ENCODE results near the gene GRM7. TPM values are rescaled to one million over a fixed set of nuclear protein-coding genes. Genes with fewer than 3 reads are reported as not detected.

Gene GRM7
- total and polyA plus RNA-seq, 2 of the 4 experiments (the other 2 are of a cell fraction) = not detected

DNA sequence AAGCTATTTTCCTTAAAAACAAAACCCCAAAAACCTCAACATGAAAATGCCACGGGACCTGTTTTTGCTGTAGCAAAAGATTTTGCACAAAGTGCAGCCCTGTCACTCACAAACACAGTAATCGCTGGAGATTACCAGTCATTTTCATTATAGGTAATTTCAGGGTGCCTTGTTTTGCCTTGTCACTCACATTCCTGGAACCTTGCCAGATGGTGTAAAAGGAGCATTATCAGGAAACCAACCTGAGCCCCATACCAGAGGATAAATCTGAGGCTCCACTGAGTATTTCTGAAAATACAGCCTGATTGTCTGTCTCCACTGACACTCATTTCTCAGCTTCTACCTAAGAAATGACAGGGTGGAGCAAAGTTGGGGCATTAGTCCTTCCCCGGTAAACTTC lies 849.4 kb downstream of the GRM7 start:
- no peak overlapping the region for H3K23ac ChIP-seq (ENCODE audit: low read depth, low read length)
- no peak overlapping the region for H4K91ac ChIP-seq (ENCODE audit: insufficient read depth, low read depth, low read length)
- H4K5ac ChIP-seq (ENCODE audit: low read depth, low read length) = no peak overlapping the region
- H2BK20ac ChIP-seq (ENCODE audit: low read depth, low read length) = no peak overlapping the region
- in situ Hi-C loops (cut with MboI; ENCODE audit: low sequenced_read_pairs) (no loop called here), intact Hi-C loops (cut with micrococcal nuclease) (no loop called here), dilution Hi-C loops (cut with HindIII; ENCODE audit: low sequenced_read_pairs, unreplicated experiment) (no loop called here)
- no peak overlapping the region for H3K4me3 ChIP-seq (ENCODE audit: insufficient read depth, low read depth, low read length)
- no peaks in the 10 kb centered on the region for H3K27me3 ChIP-seq (ENCODE audit: control insufficient read depth, insufficient read depth, low read length)
- no peak overlapping the region for H3K4ac ChIP-seq (ENCODE audit: low read depth, low read length)
- H2AK9ac ChIP-seq (replicated peaks; ENCODE audit: low read depth, low read length, poor library complexity) = no peak overlapping the region
- no TSS peak for BruUV-seq (replicated peaks)
- H3K56ac ChIP-seq (ENCODE audit: extremely low read depth, insufficient read depth, low read length) = no peak overlapping the region
- H2AFZ ChIP-seq (replicated peaks; ENCODE audit: low read length, poor library complexity) = no peak overlapping the region
- H4K8ac ChIP-seq (ENCODE audit: low read depth in 2 of 2, low read length in 2 of 2) = no peak overlapping the region
- WGBS, 2 experiments (ENCODE audit: extremely low coverage in 2 of 2, insufficient read length in 1 of 2) = no CpG with 5 or more reads among the region's 3 CpGs
- no peaks in the 10 kb centered on the region for H4K20me1 ChIP-seq (ENCODE audit: insufficient read depth, low read length)
- no peak for DNase-seq
- POLR2A ChIA-PET (ENCODE audit: unreplicated experiment) = no interaction called here
- CTCF ChIA-PET = no interaction called here
- no peak overlapping the region for H2AK5ac ChIP-seq (ENCODE audit: low read depth, low read length)
- H2BK120ac ChIP-seq (ENCODE audit: low read depth, low read length) = no peak overlapping the region
- H2BK15ac ChIP-seq (ENCODE audit: low read depth, low read length) = no peak overlapping the region
- peaks cover 28% of the 10 kb centered on the region for H3K9me3 ChIP-seq (ENCODE audit: control insufficient read depth, insufficient read depth, low read length)
- no peaks in the 10 kb centered on the region for H3K79me1 ChIP-seq (ENCODE audit: low read depth in 1 of 2, low read length in 2 of 2)
- H3K27ac ChIP-seq (ENCODE audit: insufficient read depth, low read length) = no peak overlapping the region
- H3K36me3 ChIP-seq (ENCODE audit: control insufficient read depth, insufficient read depth, low read length) = no peaks in the 10 kb centered on the region
- H3K14ac ChIP-seq (replicated peaks; ENCODE audit: low read depth, low read length) = no peak overlapping the region
- ATAC-seq (ENCODE audit: low read depth) = no peak
- no peaks in the 10 kb centered on the region for H3K9me1 ChIP-seq (ENCODE audit: insufficient read depth, low read length)
- no peak overlapping the region for H3K4me2 ChIP-seq (ENCODE audit: low read depth, low read length)
- TF ChIP-seq FOS (IDR thresholded peaks at IDR 0.05; ENCODE audit: low read depth, low read length) = no peak
- no peak for TF ChIP-seq RCOR1 (IDR thresholded peaks at IDR 0.05; ENCODE audit: insufficient replicate concordance, low read length)
- no peak for TF ChIP-seq RAD21 (IDR thresholded peaks at IDR 0.05; ENCODE audit: low read length)
- TF ChIP-seq RFX5 (IDR thresholded peaks at IDR 0.05; ENCODE audit: low read depth, low read length) = no peak
- TF ChIP-seq MAZ (IDR thresholded peaks at IDR 0.05; ENCODE audit: borderline replicate concordance, low read depth, low read length) = no peak
- TF ChIP-seq BHLHE40 (IDR thresholded peaks at IDR 0.05; ENCODE audit: low read depth, low read length) = no peak
- TF ChIP-seq CHD1 (IDR thresholded peaks at IDR 0.05; ENCODE audit: low read depth, low read length) = no peak
- no peak for TF ChIP-seq MXI1 (IDR thresholded peaks at IDR 0.05; ENCODE audit: borderline replicate concordance, low read depth, low read length)
- no peak for TF ChIP-seq CEBPB (IDR thresholded peaks at IDR 0.05; ENCODE audit: low read depth, low read length)
- TF ChIP-seq, protein P1, sequence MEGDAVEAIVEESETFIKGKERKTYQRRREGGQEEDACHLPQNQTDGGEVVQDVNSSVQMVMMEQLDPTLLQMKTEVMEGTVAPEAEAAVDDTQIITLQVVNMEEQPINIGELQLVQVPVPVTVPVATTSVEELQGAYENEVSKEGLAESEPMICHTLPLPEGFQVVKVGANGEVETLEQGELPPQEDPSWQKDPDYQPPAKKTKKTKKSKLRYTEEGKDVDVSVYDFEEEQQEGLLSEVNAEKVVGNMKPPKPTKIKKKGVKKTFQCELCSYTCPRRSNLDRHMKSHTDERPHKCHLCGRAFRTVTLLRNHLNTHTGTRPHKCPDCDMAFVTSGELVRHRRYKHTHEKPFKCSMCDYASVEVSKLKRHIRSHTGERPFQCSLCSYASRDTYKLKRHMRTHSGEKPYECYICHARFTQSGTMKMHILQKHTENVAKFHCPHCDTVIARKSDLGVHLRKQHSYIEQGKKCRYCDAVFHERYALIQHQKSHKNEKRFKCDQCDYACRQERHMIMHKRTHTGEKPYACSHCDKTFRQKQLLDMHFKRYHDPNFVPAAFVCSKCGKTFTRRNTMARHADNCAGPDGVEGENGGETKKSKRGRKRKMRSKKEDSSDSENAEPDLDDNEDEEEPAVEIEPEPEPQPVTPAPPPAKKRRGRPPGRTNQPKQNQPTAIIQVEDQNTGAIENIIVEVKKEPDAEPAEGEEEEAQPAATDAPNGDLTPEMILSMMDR (conservative IDR thresholded peaks at IDR 0.05; ENCODE audit: low read depth, low read length) = no peak
- no peak for TF ChIP-seq SMC3 (IDR thresholded peaks at IDR 0.05; ENCODE audit: low read depth, low read length)
- TF ChIP-seq, protein P2, sequence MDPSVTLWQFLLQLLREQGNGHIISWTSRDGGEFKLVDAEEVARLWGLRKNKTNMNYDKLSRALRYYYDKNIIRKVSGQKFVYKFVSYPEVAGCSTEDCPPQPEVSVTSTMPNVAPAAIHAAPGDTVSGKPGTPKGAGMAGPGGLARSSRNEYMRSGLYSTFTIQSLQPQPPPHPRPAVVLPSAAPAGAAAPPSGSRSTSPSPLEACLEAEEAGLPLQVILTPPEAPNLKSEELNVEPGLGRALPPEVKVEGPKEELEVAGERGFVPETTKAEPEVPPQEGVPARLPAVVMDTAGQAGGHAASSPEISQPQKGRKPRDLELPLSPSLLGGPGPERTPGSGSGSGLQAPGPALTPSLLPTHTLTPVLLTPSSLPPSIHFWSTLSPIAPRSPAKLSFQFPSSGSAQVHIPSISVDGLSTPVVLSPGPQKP (IDR thresholded peaks at IDR 0.05; ENCODE audit: borderline replicate concordance, low read depth, low read length) = no peak
- no peak for TF ChIP-seq POLR2A (IDR thresholded peaks at IDR 0.05; ENCODE audit: low read depth, low read length)
- no peak for TF ChIP-seq MAFK (IDR thresholded peaks at IDR 0.05; ENCODE audit: low read depth, low read length)
- no peak for TF ChIP-seq NFE2L2 (IDR thresholded peaks at IDR 0.05; ENCODE audit: low read depth, low read length)
- TF ChIP-seq, protein P3, sequence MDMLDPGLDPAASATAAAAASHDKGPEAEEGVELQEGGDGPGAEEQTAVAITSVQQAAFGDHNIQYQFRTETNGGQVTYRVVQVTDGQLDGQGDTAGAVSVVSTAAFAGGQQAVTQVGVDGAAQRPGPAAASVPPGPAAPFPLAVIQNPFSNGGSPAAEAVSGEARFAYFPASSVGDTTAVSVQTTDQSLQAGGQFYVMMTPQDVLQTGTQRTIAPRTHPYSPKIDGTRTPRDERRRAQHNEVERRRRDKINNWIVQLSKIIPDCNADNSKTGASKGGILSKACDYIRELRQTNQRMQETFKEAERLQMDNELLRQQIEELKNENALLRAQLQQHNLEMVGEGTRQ (IDR thresholded peaks at IDR 0.05; ENCODE audit: low read depth, low read length) = no peak
- H3K4me1 ChIP-seq (ENCODE audit: control insufficient read depth, insufficient read depth, low read length) = no peaks in the 10 kb centered on the region
- H3K9ac ChIP-seq (ENCODE audit: low read depth, low read length) = no peak overlapping the region
- no peak overlapping the region for H2BK5ac ChIP-seq (ENCODE audit: low read depth, low read length, poor library complexity, severe bottlenecking)
- H3K18ac ChIP-seq (ENCODE audit: low read depth, low read length) = no peak overlapping the region

All from IMR-90 (cell line).